ENCODE results near the gene EHBP1L1.
"Not testable (repeated sequence)": the region's sequence is repeated elsewhere in the genome, so short reads cannot be mapped to it uniquely, and the experiment has no call there.

EHBP1L1 gene

DNA sequence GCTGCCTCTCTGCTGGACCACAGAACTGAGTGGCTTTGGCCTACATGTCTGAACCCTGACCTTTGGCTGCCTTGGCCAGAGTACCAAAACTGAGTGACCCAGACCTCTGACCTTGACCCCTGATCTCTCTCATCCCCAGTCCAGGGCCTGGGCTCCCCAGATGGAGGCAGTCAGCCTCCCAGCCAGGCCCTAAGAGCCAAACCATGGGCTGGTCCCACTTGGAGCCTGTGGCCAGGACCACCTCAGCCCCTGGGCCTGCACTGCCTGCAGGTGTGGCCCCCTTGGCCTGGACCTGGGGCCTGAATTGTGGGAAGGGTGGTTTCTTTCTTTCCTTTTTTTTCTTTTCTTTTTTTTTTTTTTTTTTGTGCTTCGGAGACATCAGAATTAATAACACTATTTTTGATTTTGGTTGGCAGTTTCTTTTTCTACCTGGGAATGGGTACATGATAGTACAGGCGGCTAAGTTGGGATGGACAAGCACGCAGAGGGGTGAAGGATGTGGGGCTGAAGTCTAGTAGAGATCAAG lies 61.2 kb downstream of the EHBP1L1 start:
- no peak for DNase-seq

DNA sequence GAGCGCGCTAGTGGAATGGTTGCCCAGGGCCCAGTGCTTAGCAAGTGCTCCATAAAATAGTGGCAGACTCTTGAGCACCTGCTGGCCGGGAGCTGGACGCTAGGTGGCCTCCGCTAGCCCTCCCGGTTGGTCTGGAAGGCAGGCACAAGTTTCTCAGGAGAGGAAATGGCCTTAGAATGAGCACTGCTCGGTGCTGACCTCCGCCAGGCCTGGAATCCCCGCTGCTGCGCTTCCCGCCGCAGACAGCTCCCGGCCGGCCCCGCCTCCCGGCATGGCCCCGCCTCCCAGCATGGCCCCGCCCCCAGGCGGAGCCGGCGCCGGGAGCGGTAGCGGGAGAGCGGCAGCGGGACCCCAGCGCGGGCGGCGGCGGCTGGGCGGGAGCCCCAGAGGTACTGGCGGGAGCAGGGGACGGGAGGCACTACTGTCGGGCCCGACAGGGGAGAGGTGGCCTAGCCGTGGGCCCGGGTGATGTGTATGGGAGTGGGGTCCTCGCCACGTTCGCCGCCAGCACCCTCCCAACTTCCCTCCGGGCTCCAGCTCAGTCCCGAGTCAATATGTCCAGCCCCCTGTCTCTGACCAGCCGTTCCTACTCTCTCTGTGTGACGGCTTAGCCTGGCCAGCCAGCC lies 62.1 kb downstream of the EHBP1L1 start, which contains the start of gene SIPA1:
SIPA1 (plus strand) TSS at position 308 of the 626 bp plus-strand sequence. CDS start 2,821 bp downstream, outside the sequence.
- DNase-seq = peak; percentile 23 to 86 (median 85)

DNA sequence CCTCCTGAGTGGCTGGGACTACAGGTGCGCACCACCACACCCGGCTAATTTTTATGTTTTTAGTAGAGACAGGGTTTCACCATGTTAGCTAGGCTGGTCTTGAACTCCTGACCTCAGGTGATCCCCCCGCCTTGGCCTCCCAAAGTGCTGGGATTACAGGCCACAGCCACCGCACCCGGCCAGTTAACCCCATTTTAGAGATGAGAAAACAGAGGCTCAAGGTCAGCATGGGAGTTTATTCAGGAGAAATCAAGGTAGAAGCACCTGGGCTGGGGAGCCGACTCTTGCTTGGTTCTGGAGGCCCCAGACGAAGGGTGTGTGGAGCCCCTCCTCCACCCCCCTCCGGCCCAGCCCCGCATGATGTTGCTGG lies 63.4 kb downstream of the EHBP1L1 start:
- not testable (repeated sequence) for DNase-seq

DNA sequence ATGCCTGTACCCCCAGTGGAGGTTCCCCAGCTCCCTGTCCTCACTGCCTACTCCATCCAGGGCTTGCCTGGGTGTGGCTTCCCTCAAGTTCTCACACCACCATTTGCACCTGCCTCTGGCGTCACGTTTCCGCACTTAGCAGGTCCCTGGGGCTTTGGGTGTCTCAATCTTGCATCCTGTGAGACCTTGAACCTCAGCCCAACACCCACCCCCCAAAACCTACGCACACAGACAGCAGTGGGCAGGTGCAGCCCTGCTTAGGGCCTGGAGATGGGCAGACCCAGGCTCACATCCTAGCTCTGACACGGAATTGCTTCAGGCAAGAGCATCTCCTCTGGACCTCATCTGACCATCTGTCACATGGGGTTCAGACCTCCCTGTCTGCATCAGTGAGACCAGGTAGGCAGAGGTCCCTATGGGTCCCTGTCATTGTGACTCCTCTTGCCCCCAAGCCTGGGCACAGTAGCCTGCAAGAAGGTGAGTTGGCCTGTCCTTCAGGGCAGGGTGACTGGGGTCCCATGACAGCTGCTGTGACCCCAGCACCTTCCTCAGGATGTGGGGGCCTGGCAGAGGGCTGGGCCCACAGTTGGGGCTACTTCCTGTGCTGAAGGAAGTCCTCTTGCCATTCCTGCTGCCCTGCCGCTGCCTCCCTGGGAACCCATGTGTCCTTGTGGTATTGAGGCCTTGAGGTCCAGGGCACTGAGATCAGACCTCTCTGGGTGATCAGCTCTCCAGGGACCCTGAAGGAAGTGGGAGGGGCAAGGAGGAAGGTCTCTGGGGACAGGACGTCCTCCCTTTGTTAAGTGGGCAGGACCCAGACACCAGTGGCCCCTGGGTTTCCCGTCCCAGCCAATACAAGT lies 64.0 kb downstream of the EHBP1L1 start:
- DNase-seq = peak in 1 of 3 experiments; percentile 47

- no peak for DNase-seq
Observed at GRCh38 chr11:65640483-65641296, 64.8 kb downstream of the EHBP1L1 start.

GRCh38 chr11:65641297-65642013 lies 65.6 kb downstream of the EHBP1L1 start:
- DNase-seq = no peak

Measured in NCI-H1417 (cell line).